GM19193 (cell line): Measurements from ENCODE around the gene NFIA.

Experiments
- POLR2A ChIP-seq: IDR thresholded peaks from 4 replicates; pipeline ENCODE4 v1.6.1; 2011; ENCODE audit not compliant: insufficient read depth, insufficient read length; ENCODE audit errors: extremely low read depth

NFIA gene

GRCh38 chr1:61269602-61270001 is 187.2 kb downstream of the NFIA start:
- no peak for TF ChIP-seq POLR2A

- TF ChIP-seq POLR2A: no peak
Measured at GRCh38 chr1:61270107-61270506, 187.7 kb downstream of the NFIA start.

DNA sequence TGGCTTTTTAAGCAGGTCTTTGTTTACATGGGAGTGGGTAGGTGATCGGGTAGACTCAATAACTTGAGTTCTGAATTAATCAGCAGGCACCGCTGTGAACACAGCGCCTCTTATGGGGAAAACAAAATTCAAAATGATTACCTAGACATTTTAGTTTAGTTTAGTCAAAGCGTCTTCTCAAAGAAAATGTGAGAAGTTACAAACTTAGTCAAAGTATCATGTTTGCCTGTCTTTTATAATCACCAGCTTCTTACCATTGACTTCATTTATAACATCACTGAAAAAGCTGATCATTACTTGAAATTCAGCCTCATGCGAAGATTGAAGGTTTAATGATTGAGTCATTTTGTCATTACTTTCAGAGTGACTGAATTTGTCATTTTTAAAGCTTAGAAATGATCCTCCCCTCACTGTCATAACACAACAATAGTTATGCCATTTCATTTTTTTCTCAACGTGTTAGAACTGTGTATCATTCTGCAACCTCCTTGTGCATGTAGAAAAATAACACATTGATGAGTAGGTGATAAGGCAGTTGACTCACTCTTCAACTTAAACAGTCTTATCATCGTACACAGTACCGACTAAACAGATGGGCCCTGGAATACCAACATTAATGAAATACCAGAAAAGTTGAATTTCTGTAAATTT is 188.5 kb downstream of the NFIA start:
- no peak for TF ChIP-seq POLR2A

- TF ChIP-seq POLR2A: no peak
Measured at GRCh38 chr1:61271412-61271789, 189.0 kb downstream of the NFIA start.

GRCh38 chr1:61273167-61273705 is 190.9 kb downstream of the NFIA start:
- TF ChIP-seq POLR2A: no peak

GRCh38 chr1:61273861-61274260 is 191.5 kb downstream of the NFIA start:
- TF ChIP-seq POLR2A: no peak

- TF ChIP-seq POLR2A: no peak
Measured at GRCh38 chr1:61274939-61275338, 192.6 kb downstream of the NFIA start.

DNA sequence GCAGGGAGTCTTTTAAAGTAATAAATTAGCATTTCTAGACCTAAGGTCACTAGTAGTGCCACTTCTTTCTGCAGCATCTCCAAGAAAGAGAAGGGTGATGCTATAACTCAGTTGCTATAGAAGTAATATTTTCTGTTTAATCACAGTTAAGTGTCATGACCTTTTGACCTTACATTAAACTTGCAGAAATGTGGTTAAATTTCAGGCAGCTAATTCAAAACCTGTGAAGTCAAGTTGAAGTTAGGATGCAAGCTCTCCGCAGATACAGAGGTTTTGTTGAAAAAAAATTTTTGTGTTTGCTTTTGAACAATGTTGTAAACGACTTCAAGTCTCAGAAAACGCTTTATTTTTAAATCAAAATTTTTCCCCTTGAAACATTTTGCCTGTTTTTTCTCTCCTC is 193.9 kb downstream of the NFIA start:
- no peak for TF ChIP-seq POLR2A

DNA sequence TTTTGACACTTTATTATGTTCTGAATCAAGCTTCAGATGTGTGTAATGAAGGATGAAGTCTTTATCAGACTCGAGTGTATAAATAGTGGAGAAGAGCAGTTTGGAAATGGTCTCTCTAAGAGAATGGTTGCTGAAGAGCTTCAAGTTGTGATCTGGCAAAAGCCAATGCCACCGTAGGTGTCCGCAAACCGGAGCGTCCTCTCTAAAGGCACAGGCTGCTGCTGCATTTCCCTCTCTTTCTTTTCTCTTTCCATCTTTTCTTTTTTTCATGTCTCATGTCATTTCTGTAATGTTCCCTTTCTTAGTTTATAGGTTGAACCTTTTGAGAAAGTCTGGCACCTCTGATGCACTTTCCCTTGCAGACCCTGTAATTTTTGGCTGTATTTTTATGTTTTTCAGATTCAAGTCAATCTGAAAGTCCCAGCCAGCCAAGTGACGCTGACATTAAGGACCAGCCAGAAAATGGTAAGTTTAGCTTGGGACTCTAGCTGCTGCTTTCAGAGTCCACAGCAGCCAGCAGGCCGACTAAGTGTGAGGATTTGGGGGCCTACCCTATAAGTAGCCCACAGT is 194.8 kb downstream of the NFIA start:
- no peak for TF ChIP-seq POLR2A

GRCh38 chr1:61278966-61279365 is 196.6 kb downstream of the NFIA start:
- no peak for TF ChIP-seq POLR2A

DNA sequence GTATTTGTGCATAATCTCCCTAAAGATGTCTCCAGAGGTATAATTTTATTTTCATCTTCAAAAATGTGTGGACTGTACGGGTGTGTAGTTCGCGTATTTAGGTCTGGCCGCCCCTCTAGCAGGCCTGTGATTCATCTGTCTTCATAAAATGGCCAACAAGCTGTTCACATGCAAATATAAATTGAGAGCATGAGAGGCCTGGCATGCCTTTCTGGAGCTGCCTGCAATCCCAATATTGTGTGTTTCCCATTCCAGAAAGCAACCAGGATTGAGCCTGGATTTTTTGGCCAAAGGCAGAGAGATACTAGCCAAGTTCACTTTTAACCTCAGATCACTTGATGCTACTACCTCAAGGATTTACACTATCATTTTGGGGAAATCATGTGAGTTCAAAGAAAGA is 197.2 kb downstream of the NFIA start:
- TF ChIP-seq POLR2A: no peak

- no peak for TF ChIP-seq POLR2A
Measured at GRCh38 chr1:61280452-61280851, 198.1 kb downstream of the NFIA start.

DNA sequence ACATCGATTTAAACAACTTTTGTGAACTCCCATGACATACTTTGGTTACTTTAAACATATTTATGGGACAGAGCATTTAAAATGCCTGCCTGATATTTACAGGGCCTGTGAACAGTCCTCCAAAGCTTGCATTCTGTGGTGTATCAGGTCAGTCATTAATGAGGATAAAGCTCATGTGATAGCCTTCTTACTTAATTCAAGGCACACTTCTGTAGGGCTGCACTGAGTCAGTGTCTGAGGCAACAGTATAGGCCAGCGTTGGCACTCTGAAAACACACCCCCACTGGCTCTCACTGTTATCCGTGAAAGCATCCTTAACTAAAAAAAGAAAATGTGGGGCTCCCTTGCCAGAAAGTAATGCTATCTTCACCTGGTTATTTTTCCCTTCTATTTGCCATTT is 200.0 kb downstream of the NFIA start:
- no peak for TF ChIP-seq POLR2A

- TF ChIP-seq POLR2A: no peak
Measured at GRCh38 chr1:61284248-61284854, 202.0 kb downstream of the NFIA start.

DNA sequence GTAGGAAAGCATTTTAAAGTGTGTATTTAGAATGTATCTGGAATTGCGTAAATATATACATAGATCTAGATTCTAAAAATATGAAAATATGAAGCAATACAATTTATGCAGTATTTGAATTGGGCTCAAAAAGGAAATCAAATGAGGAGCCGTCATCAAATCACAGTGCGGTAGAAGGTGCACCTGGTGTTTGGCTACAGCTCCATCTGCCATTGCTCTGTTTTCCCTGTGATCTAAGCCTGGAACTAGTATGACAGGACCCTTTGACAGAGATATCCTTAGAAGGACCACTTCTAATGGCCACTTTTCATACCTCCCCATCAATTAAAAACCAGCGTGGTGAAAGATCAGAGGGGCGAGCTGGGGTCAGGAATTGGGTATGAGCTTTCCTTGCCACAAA is 202.6 kb downstream of the NFIA start:
- TF ChIP-seq POLR2A: no peak

GRCh38 chr1:61285371-61285885 is 203.1 kb downstream of the NFIA start:
- no peak for TF ChIP-seq POLR2A

DNA sequence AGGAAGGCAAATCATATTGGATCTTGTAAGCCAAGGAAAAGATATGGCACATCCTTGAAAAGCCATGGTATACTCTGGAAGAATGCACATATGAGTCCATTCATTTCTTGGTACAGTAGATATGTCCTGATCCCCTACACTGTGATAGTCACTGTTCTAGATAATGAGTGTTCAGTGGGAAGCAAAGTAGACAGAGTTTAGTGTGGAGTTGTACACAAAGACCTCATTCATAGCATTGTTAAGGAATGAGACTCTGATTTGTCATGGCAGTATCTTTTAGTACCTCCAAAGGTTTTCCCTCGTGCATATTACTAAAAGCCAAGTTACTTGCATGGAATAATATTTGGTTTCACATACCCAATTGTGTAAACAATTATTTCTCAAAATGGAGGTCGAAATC is 204.7 kb downstream of the NFIA start:
- no peak for TF ChIP-seq POLR2A

DNA sequence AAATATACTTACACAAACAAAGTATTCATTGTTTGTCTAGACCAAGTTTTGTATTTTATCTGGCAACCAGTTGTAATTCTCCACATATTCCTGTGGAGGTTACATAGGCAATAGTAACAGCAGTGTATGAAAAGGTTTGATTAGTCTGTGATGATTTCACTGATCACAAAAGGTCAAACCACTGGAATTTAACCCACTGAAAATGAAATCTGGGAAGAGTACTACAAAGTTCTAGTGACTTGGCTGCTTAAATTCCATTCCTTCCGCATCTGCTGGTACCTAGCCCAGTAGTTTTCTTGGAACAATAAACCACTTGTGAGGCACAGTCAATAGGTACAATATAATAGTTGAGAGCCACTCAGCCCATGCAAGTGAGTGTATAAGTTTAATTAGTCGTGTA is 205.4 kb downstream of the NFIA start:
- TF ChIP-seq POLR2A: no peak
